Neural cell (in vitro differentiated cells): ENCODE measurements around the gene AKR7A2. TPM values are rescaled to one million over a fixed set of nuclear protein-coding genes. Genes with fewer than 3 reads are reported as not detected.

Experiments
- H2AFZ ChIP-seq: fragments of 200-600, 300-800 bp; sonication (generic), shearing (Covaris generic); 2 replicates; pipeline ENCODE4 v1.6.0; 2014; ENCODE audit warnings: low read depth, mild to moderate bottlenecking, antibody characterized with exemption, low read length, moderate library complexity
- H3F3A ChIP-seq: fragments of 200-600 bp; shearing (Covaris generic); 2 replicates; pipeline ENCODE4 v1.6.1; 2016; ENCODE audit warnings: mild to moderate bottlenecking, moderate library complexity, mixed read lengths, antibody characterized with exemption, low read length; ENCODE audit not compliant: insufficient read depth, poor library complexity, severe bottlenecking
- H3K27ac ChIP-seq: fragments of 200-600, 300-800 bp; sonication (generic), shearing (Covaris generic); 2 replicates; pipeline ENCODE4 v1.5.1; 2014; ENCODE audit warnings: mild to moderate bottlenecking, low read length, moderate library complexity
- H3K27me3 ChIP-seq: fragments of 300-800, 200-600 bp; sonication (generic), shearing (Covaris generic); 2 replicates; pipeline ENCODE4 v1.6.0; 2014; ENCODE audit warnings: mild to moderate bottlenecking, low read depth, low read length, moderate library complexity; ENCODE audit not compliant: insufficient read depth
- H3K36me3 ChIP-seq: fragments of 300-800, 200-600 bp; sonication (generic), shearing (Covaris generic); 2 replicates; pipeline ENCODE4 v1.5.1; 2014; ENCODE audit warnings: mild to moderate bottlenecking, antibody characterized with exemption, low read length, moderate library complexity; ENCODE audit not compliant: insufficient read depth
- H3K4me2 ChIP-seq: fragments of 300-800, 200-600 bp; sonication (generic), shearing (Covaris generic); 2 replicates; pipeline ENCODE4 v1.6.0; 2014; ENCODE audit warnings: mild to moderate bottlenecking, low read length
- H3K4me3 ChIP-seq: fragments of 300-800, 200-600 bp; sonication (generic), shearing (Covaris generic); 2 replicates; pipeline ENCODE4 v1.5.1; 2014; ENCODE audit warnings: mild to moderate bottlenecking, low read length, moderate library complexity
- H3K79me2 ChIP-seq: fragments of 200-600 bp; shearing (Covaris generic); replicated peaks from 2 replicates; pipeline ENCODE4 v1.6.0; 2014; ENCODE audit warnings: mild to moderate bottlenecking, low read length, moderate library complexity; ENCODE audit not compliant: insufficient read depth
- H3K9ac ChIP-seq: fragments of 300-800, 200-600 bp; sonication (generic), shearing (Covaris generic); 2 replicates; pipeline ENCODE4 v1.6.1; 2016; ENCODE audit warnings: mild to moderate bottlenecking, low read length, mixed read lengths
- H3K9me2 ChIP-seq: fragments of 200-600 bp; shearing (Covaris generic); 2 replicates; pipeline ENCODE4 v1.6.1; 2016; ENCODE audit warnings: mild to moderate bottlenecking, low read length, mixed read lengths; ENCODE audit not compliant: insufficient read depth
- H3K9me3 ChIP-seq: fragments of 200-600, 300-800 bp; sonication (generic), shearing (Covaris generic); 2 replicates; pipeline ENCODE4 v1.6.1; 2016; ENCODE audit warnings: mild to moderate bottlenecking, mixed run types, low read length, moderate library complexity, mixed read lengths
- H4K20me1 ChIP-seq: fragments of 200-600 bp; shearing (Covaris generic); 2 replicates; pipeline ENCODE4 v1.6.1; 2016; ENCODE audit warnings: mild to moderate bottlenecking, mixed run types; ENCODE audit not compliant: insufficient read depth
- EP300 ChIP-seq: fragments of 450-650 bp; conservative IDR thresholded peaks from 2 replicates; pipeline ENCODE4 v1.6.1; 2014; ENCODE audit warnings: antibody characterized with exemption, mild to moderate bottlenecking, moderate library complexity; ENCODE audit not compliant: poor library complexity, severe bottlenecking
- EZH2 ChIP-seq: fragments of 200-600, 300-800 bp; shearing (Covaris generic), sonication (generic); IDR thresholded peaks from 2 replicates; pipeline ENCODE4 v1.6.1; 2014; ENCODE audit warnings: antibody characterized with exemption, low read length, borderline replicate concordance, mild to moderate bottlenecking; ENCODE audit not compliant: insufficient read depth, poor library complexity, severe bottlenecking
- MXI1 ChIP-seq: fragments of 450-650 bp; conservative IDR thresholded peaks from 2 replicates; pipeline ENCODE4 v1.6.1; 2014; ENCODE audit warnings: antibody characterized with exemption, mild to moderate bottlenecking; ENCODE audit not compliant: poor library complexity, severe bottlenecking
- POLR2AphosphoS5 ChIP-seq: IDR thresholded peaks from 2 replicates; pipeline ENCODE4 v1.6.1; 2012
- RAD21 ChIP-seq: fragments of 450-650 bp; conservative IDR thresholded peaks from 2 replicates; pipeline ENCODE4 v1.6.1; 2014; ENCODE audit warnings: antibody characterized with exemption, mild to moderate bottlenecking, moderate library complexity
- REST ChIP-seq: IDR thresholded peaks from 2 replicates; pipeline ENCODE4 v1.6.1; 2012; ENCODE audit warnings: borderline replicate concordance
- SMC3 ChIP-seq: fragments of 450-650 bp; conservative IDR thresholded peaks from 2 replicates; pipeline ENCODE4 v1.6.1; 2014; ENCODE audit warnings: antibody characterized with exemption, mild to moderate bottlenecking, moderate library complexity; ENCODE audit not compliant: poor library complexity
- TAF1 ChIP-seq: IDR thresholded peaks from 2 replicates; pipeline ENCODE4 v1.6.1; 2012; ENCODE audit warnings: low read depth
- polyA plus RNA-seq: library from polyadenylated mRNA; depleted of rRNA; stranded (reverse); fragments of >200 nt; gene quantifications from 2 replicates; pipeline ENCODE4 v1.2.3, GENCODE V29; 2014
- TF ChIP-seq, protein P1 (sequence below): fragments of 450-650 bp; IDR thresholded peaks from 2 replicates; pipeline ENCODE4 v1.5.1; 2014; ENCODE audit warnings: antibody characterized with exemption, mild to moderate bottlenecking, moderate library complexity; ENCODE audit not compliant: poor library complexity, severe bottlenecking

Gene AKR7A2
- polyA plus RNA-seq, 1 donor from 2014 or later, result 50.6 TPM

- Histone ChIP-seq H3K9me3 (no peaks in the 10 kb centered on the region), H4K20me1 (no peaks in the 10 kb centered on the region), H3F3A (no peaks in the 10 kb centered on the region), H2AFZ (no peak overlapping the region), H3K9me2 (no peaks in the 10 kb centered on the region), H3K4me3 (no peak overlapping the region), H3K27ac (no peak overlapping the region), H3K4me2 (no peak overlapping the region), H3K36me3 (no peaks in the 10 kb centered on the region), H3K27me3 (no peaks in the 10 kb centered on the region), H3K79me2 (no peaks in the 10 kb centered on the region), H3K9ac (no peak overlapping the region)
- TF ChIP-seq MXI1, result no peak
- no peak for TF ChIP-seq EP300
- TF ChIP-seq EZH2, result no peak
- TF ChIP-seq, protein P1, sequence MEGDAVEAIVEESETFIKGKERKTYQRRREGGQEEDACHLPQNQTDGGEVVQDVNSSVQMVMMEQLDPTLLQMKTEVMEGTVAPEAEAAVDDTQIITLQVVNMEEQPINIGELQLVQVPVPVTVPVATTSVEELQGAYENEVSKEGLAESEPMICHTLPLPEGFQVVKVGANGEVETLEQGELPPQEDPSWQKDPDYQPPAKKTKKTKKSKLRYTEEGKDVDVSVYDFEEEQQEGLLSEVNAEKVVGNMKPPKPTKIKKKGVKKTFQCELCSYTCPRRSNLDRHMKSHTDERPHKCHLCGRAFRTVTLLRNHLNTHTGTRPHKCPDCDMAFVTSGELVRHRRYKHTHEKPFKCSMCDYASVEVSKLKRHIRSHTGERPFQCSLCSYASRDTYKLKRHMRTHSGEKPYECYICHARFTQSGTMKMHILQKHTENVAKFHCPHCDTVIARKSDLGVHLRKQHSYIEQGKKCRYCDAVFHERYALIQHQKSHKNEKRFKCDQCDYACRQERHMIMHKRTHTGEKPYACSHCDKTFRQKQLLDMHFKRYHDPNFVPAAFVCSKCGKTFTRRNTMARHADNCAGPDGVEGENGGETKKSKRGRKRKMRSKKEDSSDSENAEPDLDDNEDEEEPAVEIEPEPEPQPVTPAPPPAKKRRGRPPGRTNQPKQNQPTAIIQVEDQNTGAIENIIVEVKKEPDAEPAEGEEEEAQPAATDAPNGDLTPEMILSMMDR, result no peak
- no peak for TF ChIP-seq TAF1
- TF ChIP-seq SMC3, result no peak
- TF ChIP-seq REST, result no peak
- TF ChIP-seq POLR2AphosphoS5, result no peak
- TF ChIP-seq RAD21, result no peak
Observed at GRCh38 chr1:19329611-19330010, 17.7 kb upstream of the AKR7A2 start.

DNA sequence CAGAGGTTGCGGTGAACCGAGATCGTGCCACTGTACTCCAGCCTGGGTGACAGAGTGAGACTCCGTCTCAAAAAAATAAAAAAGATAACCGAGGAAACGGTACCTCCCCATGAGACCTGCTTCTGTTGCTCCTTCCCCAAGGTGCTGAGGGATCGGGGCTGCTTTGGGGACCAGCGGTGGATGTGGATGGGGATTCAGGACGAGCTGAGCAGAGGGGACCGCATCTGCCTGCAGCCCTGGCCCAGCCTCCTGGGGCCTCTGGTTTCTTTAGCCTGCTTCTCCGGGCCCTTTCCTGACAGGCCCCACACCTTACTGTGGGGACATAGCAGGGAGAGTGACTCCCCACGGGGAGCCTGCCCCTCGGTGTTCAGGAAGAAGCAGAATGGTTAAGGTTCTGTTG is 17.2 kb upstream of the AKR7A2 start:
- H3K36me3 ChIP-seq, result no peaks in the 10 kb centered on the region
- H3F3A ChIP-seq, result no peaks in the 10 kb centered on the region
- no peaks in the 10 kb centered on the region for H3K9me2 ChIP-seq
- no peaks in the 10 kb centered on the region for H3K9me3 ChIP-seq
- no peaks in the 10 kb centered on the region for H3K79me2 ChIP-seq
- no peak overlapping the region for H2AFZ ChIP-seq
- TF ChIP-seq, protein P1, result no peak
- TF ChIP-seq MXI1, result no peak
- TF ChIP-seq TAF1, result no peak
- no peak for TF ChIP-seq REST
- no peak for TF ChIP-seq RAD21
- no peak for TF ChIP-seq POLR2AphosphoS5
- TF ChIP-seq EP300, result no peak
- no peak for TF ChIP-seq EZH2
- TF ChIP-seq SMC3, result no peak
- H3K4me2 ChIP-seq, result no peak overlapping the region
- no peak overlapping the region for H3K9ac ChIP-seq
- no peak overlapping the region for H3K27ac ChIP-seq
- no peaks in the 10 kb centered on the region for H4K20me1 ChIP-seq
- H3K4me3 ChIP-seq, result no peak overlapping the region
- no peaks in the 10 kb centered on the region for H3K27me3 ChIP-seq
